Endothelial cell of umbilical vein (primary cell): ENCODE results near the gene TES. TPM values are rescaled to one million over a fixed set of nuclear protein-coding genes. Genes with fewer than 3 reads are reported as not detected.

Experiments used
- BruUV-seq: library from RNA; stranded (reverse); fragments of 400-500 nt; replicated peaks from 2 replicates; lab custom pipeline; 2021; lab: Mats Ljungman, UMichigan
- CTCF ChIA-PET: fragments of 300-600, 350-600 bp; sonication (Branson Sonifier 250); formaldehyde crosslinking; loops from one replicate; lab custom pipeline; 2021; ENCODE audit warnings: antibody characterized with exemption, inconsistent platforms; lab: Charles Lee
- POLR2A ChIA-PET: fragments of 300-600, 350-600 bp; sonication (Branson Sonifier 250); formaldehyde crosslinking; loops from one replicate; lab custom pipeline; 2021; ENCODE audit warnings: antibody characterized with exemption, inconsistent platforms; lab: Charles Lee
- DNase-seq: peaks from one replicate; pipeline ENCODE4 v3.0.0-alpha.2; 2011; ENCODE audit warnings: low read depth, low spot score
- FAIRE-seq: peaks from 2 replicates; lab custom pipeline; 2011; peaks lifted over from hg19 to GRCh38; lab: Jason Lieb, UNC
- H2AFZ ChIP-seq: 2 replicates; pipeline ENCODE4 v1.6.0; 2012; ENCODE audit warnings: low read depth, low read length, control low read depth, inconsistent platforms
- H3K27ac ChIP-seq: 2 replicates; pipeline ENCODE4 v1.5.1; 2011; ENCODE audit warnings: low read depth, mild to moderate bottlenecking, control low read depth, low read length, moderate library complexity; ENCODE audit not compliant: insufficient read depth
- H3K27me3 ChIP-seq, 2 experiments: 2 replicates each; pipeline versions ENCODE4 v1.6.0 to v1.6.1; 2011; ENCODE audit warnings: low read length in 2 of 2, mixed read lengths in 1 of 2; ENCODE audit not compliant: control insufficient read depth in 2 of 2, insufficient read depth in 2 of 2
- H3K36me3 ChIP-seq, 2 experiments: 2 replicates in 1 of 2; 3 replicates in 1 of 2; pipeline ENCODE4 v1.5.1; 2011; ENCODE audit warnings: low read length in 2 of 2, mild to moderate bottlenecking in 1 of 2, moderate library complexity in 1 of 2; ENCODE audit not compliant: control insufficient read depth in 2 of 2, insufficient read depth in 2 of 2; ENCODE audit errors: extremely low read depth in 1 of 2
- H3K4me1 ChIP-seq: 3 replicates; pipeline ENCODE4 v1.5.1; 2011; ENCODE audit warnings: mild to moderate bottlenecking, low read length; ENCODE audit not compliant: control insufficient read depth, insufficient read depth; ENCODE audit errors: extremely low read depth
- H3K4me2 ChIP-seq: 2 replicates; pipeline ENCODE4 v1.6.1; 2011; ENCODE audit warnings: low read length, control low read depth, mixed read lengths; ENCODE audit not compliant: insufficient read depth
- H3K4me3 ChIP-seq, 3 experiments: fragments of 200-600 bp in 1 of 3; sonication (generic), shearing (Covaris generic) in 1 of 3; replicated peaks in 1 of 3; 2 replicates each; pipeline ENCODE4 v1.5.1; 2011 to 2016; ENCODE audit warnings: control low read depth in 3 of 3, low read length in 3 of 3, mild to moderate bottlenecking in 2 of 3, inconsistent platforms in 1 of 3, low read depth in 1 of 3, moderate library complexity in 1 of 3; ENCODE audit not compliant: insufficient read depth in 1 of 3
- H3K79me2 ChIP-seq: 2 replicates; pipeline ENCODE4 v1.6.0; 2012; ENCODE audit warnings: low read length, inconsistent platforms; ENCODE audit not compliant: control insufficient read depth, insufficient read depth
- H3K9ac ChIP-seq: replicated peaks from 2 replicates; pipeline ENCODE3; 2011; ENCODE audit warnings: low read length, control low read depth; ENCODE audit not compliant: insufficient read depth; ENCODE audit errors: extremely low read depth
- H3K9me1 ChIP-seq: replicated peaks from 3 replicates; pipeline ENCODE4 v1.6.0; 2011; ENCODE audit warnings: mild to moderate bottlenecking, low read length; ENCODE audit not compliant: control insufficient read depth, insufficient read depth; ENCODE audit errors: extremely low read depth
- H3K9me3 ChIP-seq: replicated peaks from 2 replicates; pipeline ENCODE4 v1.5.1; 2012; ENCODE audit warnings: low read length, inconsistent platforms; ENCODE audit not compliant: control insufficient read depth, insufficient read depth
- H4K20me1 ChIP-seq: replicated peaks from 2 replicates; pipeline ENCODE3; 2011; ENCODE audit warnings: mild to moderate bottlenecking, low read length; ENCODE audit not compliant: control insufficient read depth, insufficient read depth; ENCODE audit errors: extremely low read depth
- CTCF ChIP-seq, 2 donors: IDR thresholded peaks; 1 replicate in 1 of 2; 2 replicates in 1 of 2; pipeline ENCODE4 v1.5.1; 2011; ENCODE audit warnings: low read length in 2 of 2, mild to moderate bottlenecking in 2 of 2, moderate library complexity in 2 of 2, control low read depth in 1 of 2, inconsistent platforms in 1 of 2, low read depth in 1 of 2; ENCODE audit not compliant: insufficient read depth in 1 of 2; ENCODE audit errors: extremely low read depth in 1 of 2
- EZH2 ChIP-seq: IDR thresholded peaks from 2 replicates; pipeline ENCODE4 v1.6.1; 2012; ENCODE audit warnings: borderline replicate concordance, low read depth, mild to moderate bottlenecking, moderate library complexity, low read length, inconsistent platforms; ENCODE audit not compliant: severe bottlenecking
- FOS ChIP-seq: IDR thresholded peaks from 2 replicates; pipeline ENCODE4 v1.6.1; 2011; ENCODE audit warnings: mild to moderate bottlenecking, low read length, moderate library complexity, borderline replicate concordance; ENCODE audit not compliant: insufficient read depth
- GATA2 ChIP-seq: IDR thresholded peaks from 2 replicates; pipeline ENCODE4 v1.7.0; 2011; ENCODE audit warnings: low read depth, mild to moderate bottlenecking, moderate library complexity, mixed read lengths, low read length; ENCODE audit not compliant: insufficient read length, insufficient read depth
- JUN ChIP-seq: IDR thresholded peaks from 2 replicates; pipeline ENCODE4 v1.6.1; 2011; ENCODE audit warnings: borderline replicate concordance, low read depth; ENCODE audit not compliant: insufficient read length, insufficient read depth
- MAX ChIP-seq: IDR thresholded peaks from 2 replicates; pipeline ENCODE4 v1.6.1; 2011; ENCODE audit not compliant: insufficient read depth, insufficient read length
- MYC ChIP-seq: IDR thresholded peaks from one replicate; pipeline ENCODE4 v1.6.1; 2011; ENCODE audit warnings: mild to moderate bottlenecking, low read depth, low read length
- POLR2A ChIP-seq: IDR thresholded peaks from 2 replicates; pipeline ENCODE4 v1.6.1; 2012; ENCODE audit warnings: low read depth, mild to moderate bottlenecking, control low read depth, low read length
- POLR2AphosphoS5 ChIP-seq: IDR thresholded peaks from 2 replicates; pipeline ENCODE4 v1.6.1; 2012; ENCODE audit warnings: low read depth, mild to moderate bottlenecking, control low read depth, low read length, moderate library complexity; ENCODE audit not compliant: insufficient read depth
- dilution Hi-C: fragments of 300-500 bp; cut with MboI; formaldehyde crosslinking; loops from one replicate; pipeline ENCODE4 v1.15.0; 2019; ENCODE audit warnings: low sequenced_read_pairs; ENCODE audit not compliant: extremely low pct_ligation_motif_present
- intact Hi-C: fragments of 100-400 bp; cut with micrococcal nuclease; formaldehyde crosslinking; loops from one replicate; pipeline ENCODE4 v1.10.0; 2022
- polyA plus RNA-seq, 4 experiments: library from polyadenylated mRNA; depleted of rRNA in 3 of 4; stranded (reverse) in 3 of 4; unstranded in 1 of 4; fragments of >200 nt; gene quantifications; 2 replicates each; pipeline versions ENCODE4 v1.2.1 to v1.2.3, GENCODE V29; 2011 to 2012; ENCODE audit warnings: missing spikeins in 1 of 4
- total RNA-seq: library from RNA; stranded (reverse); gene quantifications from 2 replicates; pipeline ENCODE4 v1.2.3, GENCODE V29; 2021

TES gene
- total and polyA plus RNA-seq, 2 donors (not counting 3 experiments of a cell fraction or from before 2014, with no cell fraction given) = 35.3 to 50.5 TPM

GRCh38 chr7:116252249-116252648, 41.9 kb downstream of the TES start:
- DNase-seq = no peak
- CTCF ChIA-PET = interaction anchor here (1.2 to 7.3 kb wide), 6 partner anchors 16 to 337 kb away, joined by 3 to 34 read pairs (median 6); no protein-coding TSS in a partner anchor
- intact Hi-C loops = no loop called here

More at GRCh38 chr7:116252249-116252648, 41.9 kb downstream of the TES start:
- Histone ChIP-seq H3K9me3 (no peaks in the 10 kb centered on the region), H3K4me3 (no peak overlapping the region), H3K4me2 (no peak overlapping the region), H3K27me3 (no peaks in the 10 kb centered on the region), H3K79me2 (peaks cover 60% of the 10 kb centered on the region), H3K36me3 (peaks cover 9 to 43% of the 10 kb centered on the region in 2 experiments), H3K9me1 (no peaks in the 10 kb centered on the region), H3K4me1 (no peaks in the 10 kb centered on the region), H3K9ac (no peak overlapping the region), H4K20me1 (no peaks in the 10 kb centered on the region), H3K27ac (no peak overlapping the region), H2AFZ (no peak overlapping the region)
- BruUV-seq = no TSS peak
- dilution Hi-C loops = loop anchor here (25.0 kb wide), 1 partner anchor 260 kb away; no protein-coding TSS in a partner anchor
- POLR2A ChIA-PET = no interaction called here
- TF ChIP-seq MAX (no peak), CTCF (IDR thresholded peaks at IDR 0.05; ENCODE audit: extremely low read depth in 1 of 2, insufficient read depth in 1 of 2, low read depth in 1 of 2, low read length in 2 of 2) (no peak), EZH2 (no peak), GATA2 (no peak), POLR2AphosphoS5 (no peak), POLR2A (no peak), FOS (no peak), MYC (no peak), JUN (no peak)
- FAIRE-seq = no peak
